Measurements from ENCODE around the gene SERPINA1. TPM values are rescaled to one million over a fixed set of nuclear protein-coding genes. Genes with fewer than 3 reads are reported as not detected.
"Not testable (repeated sequence)": the region's sequence is repeated elsewhere in the genome, so short reads cannot be mapped to it uniquely, and the experiment has no call there.

SERPINA1 gene
- total RNA-seq, 1 donor from 2014 or later, result not detected

DNA sequence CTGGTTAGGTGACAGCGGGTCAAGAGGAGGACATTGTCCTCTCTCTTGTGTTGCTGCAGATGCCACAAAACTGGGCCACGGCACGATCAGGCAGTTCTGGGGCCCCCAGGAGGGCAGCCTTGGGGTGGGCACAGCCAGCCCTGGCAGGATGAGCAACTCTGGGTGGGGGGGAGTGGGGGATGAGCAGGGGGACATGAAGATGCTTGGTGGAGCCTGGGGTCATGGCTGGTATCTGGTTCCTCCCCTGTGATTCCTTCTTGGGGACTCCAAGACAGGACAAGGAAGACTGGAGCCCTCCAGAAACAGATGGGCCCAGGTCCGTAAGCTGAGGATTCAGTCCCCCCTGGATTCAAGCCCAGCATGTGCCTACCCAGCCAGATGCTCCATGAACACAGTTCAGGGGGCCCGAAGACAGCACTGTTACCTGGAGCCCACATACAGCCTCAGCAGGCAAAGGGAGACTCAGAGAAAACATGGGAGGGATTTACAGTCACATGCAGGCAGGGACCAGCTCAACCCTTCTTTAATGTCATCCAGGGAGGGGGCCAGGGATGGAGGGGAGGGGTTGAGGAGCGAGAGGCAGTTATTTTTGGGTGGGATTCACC lies 10.4 kb downstream of the SERPINA1 start:
- no peaks in the 10 kb centered on the region for H3K4me1 Mint-ChIP-seq (ENCODE audit: low read depth)
- peaks cover 5% of the 10 kb centered on the region for H3K27me3 Mint-ChIP-seq (ENCODE audit: insufficient read depth)
- no peaks in the 10 kb centered on the region for H3K9me3 Mint-ChIP-seq
- no peak for DNase-seq (ENCODE audit: low spot score)
- no peaks in the 10 kb centered on the region for H3K36me3 Mint-ChIP-seq (ENCODE audit: low read depth)
- intact Hi-C loops (cut with micrococcal nuclease), result no loop called here
- H3K4me3 Mint-ChIP-seq, result no peak overlapping the region
- no peak overlapping the region for H3K27ac Mint-ChIP-seq

DNA sequence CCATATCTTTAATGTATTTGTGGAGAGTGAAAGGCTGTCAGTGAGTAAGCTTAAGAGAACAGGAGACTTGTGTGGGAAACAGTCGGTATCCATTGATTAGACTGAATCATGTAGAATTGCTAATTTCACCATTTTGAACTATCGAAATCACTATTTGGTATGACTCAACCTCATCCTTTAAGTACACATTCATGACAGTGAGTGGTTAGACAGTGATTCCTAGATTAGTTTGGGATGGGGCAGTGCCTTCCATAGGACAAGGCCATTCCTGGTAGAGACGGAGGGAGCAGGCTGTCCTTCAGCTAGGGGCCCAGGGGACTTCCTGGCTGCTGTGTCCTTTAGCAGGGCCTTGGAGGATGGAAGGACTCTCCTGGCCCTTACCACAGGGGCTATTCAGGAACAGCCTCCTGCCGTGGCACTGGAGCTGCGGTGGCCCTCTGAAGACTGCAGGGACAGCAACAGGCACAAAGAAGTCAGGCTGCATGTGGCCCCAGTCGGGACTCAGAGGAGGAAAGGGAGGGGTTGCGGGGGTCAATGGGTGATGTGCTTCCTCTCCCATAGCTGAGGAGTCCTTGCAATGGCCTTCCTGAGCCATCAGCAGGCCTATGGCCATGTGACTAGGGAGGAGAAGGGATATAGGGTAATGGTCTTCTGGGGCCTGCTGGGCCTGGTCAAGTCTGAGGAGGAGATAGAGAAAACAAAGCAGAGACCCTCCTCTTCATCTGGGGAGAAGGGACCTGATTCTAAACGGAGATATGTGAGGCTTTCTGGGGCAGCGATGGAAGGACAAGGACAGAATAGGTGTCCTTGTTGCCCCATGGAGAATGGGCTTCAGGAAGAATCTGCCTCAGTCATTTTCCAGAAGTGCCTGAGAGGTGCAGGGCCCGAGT lies 11.2 kb downstream of the SERPINA1 start:
- peaks cover 5% of the 10 kb centered on the region for H3K27me3 Mint-ChIP-seq (ENCODE audit: insufficient read depth)
- DNase-seq (ENCODE audit: low spot score), result no peak
- intact Hi-C loops (cut with micrococcal nuclease), result no loop called here
- no peaks in the 10 kb centered on the region for H3K36me3 Mint-ChIP-seq (ENCODE audit: low read depth)
- no peak overlapping the region for H3K27ac Mint-ChIP-seq
- no peak overlapping the region for H3K4me3 Mint-ChIP-seq
- H3K9me3 Mint-ChIP-seq, result no peaks in the 10 kb centered on the region
- H3K4me1 Mint-ChIP-seq (ENCODE audit: low read depth), result no peaks in the 10 kb centered on the region

DNA sequence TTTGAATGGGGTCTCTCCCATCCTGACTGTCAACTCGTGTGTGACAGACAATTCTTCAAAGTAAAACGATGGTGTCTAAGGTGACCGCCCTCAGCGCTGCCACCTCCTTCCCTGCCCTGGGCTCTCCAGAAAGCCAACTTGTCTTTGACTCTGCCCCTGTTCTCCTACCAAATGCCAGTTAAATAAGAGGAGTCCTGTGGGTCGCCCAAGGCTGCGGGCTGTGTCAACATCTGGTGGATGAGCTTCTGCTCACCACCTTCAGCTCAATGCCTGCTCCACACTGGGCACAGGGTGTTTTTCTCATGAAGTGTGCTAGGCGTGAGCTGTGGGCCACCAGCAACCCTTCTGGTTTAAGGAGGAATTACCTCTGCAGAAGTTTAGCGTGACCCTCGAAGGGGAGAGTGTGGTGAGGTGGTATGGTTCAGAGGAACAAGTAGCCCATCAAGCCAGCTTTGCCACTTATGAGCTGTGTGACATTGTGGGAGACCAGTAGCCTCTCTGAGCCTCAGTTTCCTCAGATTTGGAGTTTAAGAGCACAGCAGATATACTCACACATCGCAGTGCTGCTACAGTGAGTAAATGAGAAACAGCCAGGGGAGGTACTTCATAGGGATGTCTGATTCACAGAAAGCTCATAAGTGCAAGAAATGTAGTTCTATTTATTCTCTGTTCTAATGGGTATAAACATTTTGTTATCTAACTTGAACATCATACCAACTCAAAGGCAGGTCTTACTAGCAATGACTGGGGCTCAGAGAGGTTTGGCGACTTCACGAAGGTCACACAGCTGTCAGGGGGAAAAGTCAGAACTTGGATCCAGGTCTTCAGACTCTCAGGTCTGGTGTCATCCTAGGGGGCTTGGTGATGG lies 12.1 kb downstream of the SERPINA1 start:
- Mint-ChIP-seq H3K36me3 (ENCODE audit: low read depth) (no peaks in the 10 kb centered on the region), H3K27me3 (ENCODE audit: insufficient read depth) (peaks cover 5% of the 10 kb centered on the region), H3K9me3 (no peaks in the 10 kb centered on the region), H3K27ac (no peak overlapping the region), H3K4me1 (ENCODE audit: low read depth) (no peaks in the 10 kb centered on the region), H3K4me3 (no peak overlapping the region)
- intact Hi-C loops (cut with micrococcal nuclease), result no loop called here
- no peak for DNase-seq (ENCODE audit: low spot score)

DNA sequence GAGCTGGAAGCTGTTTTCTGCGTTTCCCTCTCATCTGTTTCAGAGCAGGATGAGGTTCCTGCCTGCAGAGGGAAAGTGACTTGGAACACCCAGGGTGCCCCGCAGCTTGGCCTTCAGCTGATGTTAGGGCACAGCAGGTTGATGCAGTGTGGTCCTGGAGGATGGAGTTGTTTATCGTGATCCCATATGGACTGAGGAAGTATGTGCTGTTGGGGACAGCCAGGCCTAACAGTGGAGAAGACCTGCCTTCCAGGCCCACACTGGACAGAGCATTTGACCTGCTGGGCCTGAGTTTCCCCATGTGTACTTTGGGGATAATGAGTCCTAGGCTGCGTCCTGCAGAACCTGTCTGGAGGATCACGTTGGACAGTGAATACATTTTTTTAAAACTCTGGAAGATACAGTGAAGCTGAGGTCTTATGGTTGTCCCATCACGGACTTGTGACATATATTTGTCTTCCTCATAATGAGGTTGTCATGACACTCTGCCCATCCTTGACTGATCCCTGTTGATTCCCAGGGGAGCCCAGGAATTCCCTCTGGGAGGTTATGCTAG lies 12.8 kb downstream of the SERPINA1 start:
- no peak overlapping the region for H3K4me3 Mint-ChIP-seq
- DNase-seq (ENCODE audit: low spot score), result no peak
- H3K4me1 Mint-ChIP-seq (ENCODE audit: low read depth), result no peaks in the 10 kb centered on the region
- H3K9me3 Mint-ChIP-seq, result no peaks in the 10 kb centered on the region
- no peaks in the 10 kb centered on the region for H3K36me3 Mint-ChIP-seq (ENCODE audit: low read depth)
- no peak overlapping the region for H3K27ac Mint-ChIP-seq
- H3K27me3 Mint-ChIP-seq (ENCODE audit: insufficient read depth), result peaks cover 5% of the 10 kb centered on the region
- intact Hi-C loops (cut with micrococcal nuclease), result no loop called here

DNA sequence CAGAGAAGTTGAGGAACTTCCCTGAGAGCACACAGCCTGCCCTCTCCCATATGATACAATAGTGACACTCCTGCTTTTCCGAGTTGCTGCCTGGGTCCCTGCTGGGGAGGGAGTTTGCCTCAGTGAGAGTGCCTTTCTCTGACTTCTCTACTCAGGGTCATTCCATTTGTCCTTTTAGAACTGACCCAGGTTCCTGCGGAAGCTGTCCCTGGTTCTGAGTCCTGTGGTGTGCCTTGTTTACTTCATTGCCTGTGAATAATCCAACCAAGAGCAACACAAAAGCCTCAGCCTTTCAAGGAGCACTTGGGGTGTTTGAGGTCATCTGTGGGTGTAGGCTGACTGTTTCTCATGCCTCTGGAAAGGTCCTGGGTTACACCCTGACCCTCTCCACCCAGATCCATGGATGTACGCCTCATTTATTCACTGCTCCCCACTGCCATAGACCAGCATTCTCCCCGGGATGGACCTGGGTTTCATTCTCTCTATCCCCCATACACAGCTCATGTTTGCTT lies 13.6 kb downstream of the SERPINA1 start:
- no peaks in the 10 kb centered on the region for H3K9me3 Mint-ChIP-seq
- H3K36me3 Mint-ChIP-seq (ENCODE audit: low read depth), result no peaks in the 10 kb centered on the region
- no peak overlapping the region for H3K27ac Mint-ChIP-seq
- peaks cover 5% of the 10 kb centered on the region for H3K27me3 Mint-ChIP-seq (ENCODE audit: insufficient read depth)
- no peaks in the 10 kb centered on the region for H3K4me1 Mint-ChIP-seq (ENCODE audit: low read depth)
- DNase-seq (ENCODE audit: low spot score), result no peak
- H3K4me3 Mint-ChIP-seq, result no peak overlapping the region
- intact Hi-C loops (cut with micrococcal nuclease), result no loop called here

DNA sequence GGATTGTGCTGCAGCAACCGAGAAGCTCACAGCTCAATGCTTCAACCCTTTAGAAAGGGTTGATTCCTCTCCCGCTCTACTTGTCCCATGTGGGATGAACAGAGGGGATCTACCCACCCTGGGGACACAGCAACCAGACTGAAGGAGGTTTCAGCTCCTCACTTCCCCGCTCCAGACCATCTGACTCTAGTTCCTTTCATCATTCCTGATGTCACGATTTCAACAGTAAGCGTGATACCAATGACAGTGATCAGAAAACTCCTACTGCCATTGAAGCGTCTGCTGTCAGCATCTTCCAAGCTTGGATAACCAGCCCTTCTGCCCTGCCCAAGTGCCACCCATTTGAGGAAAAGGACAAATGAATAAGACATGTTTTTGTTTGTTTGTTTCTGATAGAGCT lies 14.3 kb downstream of the SERPINA1 start:
- Mint-ChIP-seq H3K27me3 (ENCODE audit: insufficient read depth) (peaks cover 5% of the 10 kb centered on the region), H3K9me3 (no peaks in the 10 kb centered on the region), H3K4me3 (no peak overlapping the region), H3K36me3 (ENCODE audit: low read depth) (no peaks in the 10 kb centered on the region), H3K4me1 (ENCODE audit: low read depth) (no peaks in the 10 kb centered on the region), H3K27ac (no peak overlapping the region)
- DNase-seq (ENCODE audit: low spot score), result no peak
- intact Hi-C loops (cut with micrococcal nuclease), result no loop called here

DNA sequence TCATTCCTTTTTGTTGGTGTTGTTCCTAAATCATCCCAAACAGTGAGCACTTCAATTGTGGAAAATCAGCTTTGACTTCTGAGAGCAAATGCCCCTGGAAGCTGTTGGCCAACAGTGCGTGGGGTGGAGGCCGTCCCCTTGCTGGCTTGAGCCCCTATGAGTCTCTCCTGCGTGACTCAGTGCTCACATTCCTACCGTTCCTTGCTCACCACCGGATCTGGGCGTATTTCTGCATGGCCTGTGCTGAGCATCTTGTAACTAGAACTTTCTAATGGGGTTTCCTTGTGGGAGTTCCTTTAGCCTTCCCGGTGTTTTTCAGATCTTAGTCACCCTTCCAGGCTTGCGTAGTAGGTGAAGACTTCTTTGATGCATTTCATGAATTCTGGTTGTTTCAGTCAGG lies 14.7 kb downstream of the SERPINA1 start:
- Mint-ChIP-seq H3K4me3 (no peak overlapping the region), H3K36me3 (ENCODE audit: low read depth) (no peaks in the 10 kb centered on the region), H3K9me3 (no peaks in the 10 kb centered on the region), H3K4me1 (ENCODE audit: low read depth) (no peaks in the 10 kb centered on the region), H3K27ac (no peak overlapping the region), H3K27me3 (ENCODE audit: insufficient read depth) (peaks cover 5% of the 10 kb centered on the region)
- DNase-seq (ENCODE audit: low spot score), result no peak
- intact Hi-C loops (cut with micrococcal nuclease), result no loop called here

DNA sequence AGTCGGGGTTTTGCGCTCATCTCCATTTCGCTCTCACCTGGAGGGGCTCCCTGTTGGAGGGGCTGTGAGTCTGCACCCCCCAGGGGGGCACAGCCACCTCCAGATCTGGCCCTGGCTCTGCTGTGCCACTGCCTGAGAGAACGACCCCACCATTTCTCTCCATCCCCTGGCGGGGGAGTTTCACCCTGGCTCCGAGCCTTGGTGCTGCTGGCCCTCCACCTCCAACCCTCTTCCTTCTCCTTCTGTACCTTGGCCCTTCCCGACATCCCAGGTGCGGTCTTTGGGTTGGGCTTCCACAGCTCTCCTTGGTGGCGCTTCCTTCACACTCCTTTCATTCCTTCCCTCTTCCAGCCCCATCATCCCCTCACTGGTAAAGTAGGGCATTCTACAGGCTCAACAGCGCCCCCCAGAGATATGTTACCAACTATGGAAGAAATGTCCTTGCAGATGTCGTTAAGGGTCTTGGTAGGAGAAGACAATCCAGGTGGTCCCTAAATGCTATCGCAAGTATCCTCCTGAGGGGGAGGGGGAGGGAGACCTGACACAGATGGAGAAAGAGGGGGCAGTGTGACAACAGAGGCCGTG lies 16.3 kb downstream of the SERPINA1 start:
- intact Hi-C loops (cut with micrococcal nuclease), result no loop called here
- no peak overlapping the region for H3K4me3 Mint-ChIP-seq
- H3K4me1 Mint-ChIP-seq (ENCODE audit: low read depth), result peaks cover 5% of the 10 kb centered on the region
- H3K36me3 Mint-ChIP-seq (ENCODE audit: low read depth), result no peaks in the 10 kb centered on the region
- no peak overlapping the region for H3K27ac Mint-ChIP-seq
- no peaks in the 10 kb centered on the region for H3K9me3 Mint-ChIP-seq
- no peak for DNase-seq (ENCODE audit: low spot score)
- peaks cover 3% of the 10 kb centered on the region for H3K27me3 Mint-ChIP-seq (ENCODE audit: insufficient read depth)

DNA sequence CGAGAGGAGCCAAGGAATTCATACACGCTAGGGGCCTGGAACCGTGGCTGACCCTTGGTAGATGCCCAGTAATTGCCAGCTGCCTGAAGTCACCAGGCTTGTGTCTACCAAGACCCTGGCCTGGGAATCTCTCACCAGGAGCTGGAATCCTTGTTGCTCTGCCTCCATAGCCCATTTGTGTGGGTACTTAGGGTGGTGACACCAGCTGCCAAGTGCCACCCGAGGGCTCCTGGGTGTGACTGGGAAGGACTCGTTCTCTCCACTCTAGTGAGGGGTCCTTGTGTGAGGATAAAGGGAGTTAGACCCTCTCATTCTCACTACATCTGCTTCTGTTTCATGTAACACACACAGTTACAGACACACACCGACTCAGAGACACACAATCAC lies 17.9 kb downstream of the SERPINA1 start:
- Mint-ChIP-seq H3K4me3 (no peak overlapping the region), H3K27me3 (ENCODE audit: insufficient read depth) (no peaks in the 10 kb centered on the region), H3K36me3 (ENCODE audit: low read depth) (no peaks in the 10 kb centered on the region), H3K4me1 (ENCODE audit: low read depth) (peaks cover 5% of the 10 kb centered on the region), H3K27ac (no peak overlapping the region), H3K9me3 (no peaks in the 10 kb centered on the region)
- DNase-seq (ENCODE audit: low spot score), result no peak
- intact Hi-C loops (cut with micrococcal nuclease), result no loop called here

DNA sequence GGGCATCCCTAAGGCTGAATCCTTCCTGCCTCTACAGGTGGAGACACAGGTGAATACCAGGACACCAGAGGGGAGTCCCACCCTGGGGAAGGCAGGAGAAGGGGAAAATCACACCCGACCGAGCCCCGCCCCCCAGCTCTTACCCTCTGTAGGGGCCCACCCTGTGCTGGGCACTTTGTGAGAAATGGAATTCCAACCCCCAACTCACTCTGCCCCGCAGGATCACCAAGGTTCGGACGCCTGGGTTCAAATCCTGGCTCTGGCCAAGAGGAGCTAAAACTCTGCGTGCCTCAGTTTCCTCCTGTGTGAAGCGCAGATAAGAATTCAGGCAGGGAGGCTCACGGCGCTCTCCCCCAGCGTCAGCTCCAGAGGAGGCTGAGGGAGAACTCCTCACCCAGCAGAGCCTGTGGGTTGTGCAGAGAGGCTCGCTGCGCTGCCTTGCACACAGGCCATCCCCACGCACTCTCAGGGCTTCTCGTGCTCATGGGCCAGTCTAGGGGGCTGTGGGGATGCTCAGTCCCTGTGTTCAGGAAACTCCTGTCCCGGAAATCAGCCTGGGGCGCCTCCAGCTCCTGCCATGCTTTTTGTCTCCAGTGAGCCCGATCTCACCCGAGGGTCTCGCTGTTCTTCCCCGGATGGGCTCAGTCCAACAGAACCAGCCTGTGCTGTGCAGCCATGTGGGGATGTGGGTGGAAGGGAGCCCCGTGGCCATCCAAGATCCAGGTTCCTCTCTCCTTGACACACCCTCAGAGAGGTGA lies 18.5 kb downstream of the SERPINA1 start:
- H3K36me3 Mint-ChIP-seq (ENCODE audit: low read depth); intact Hi-C loops (cut with micrococcal nuclease); H3K4me1 Mint-ChIP-seq (ENCODE audit: low read depth); DNase-seq (ENCODE audit: low spot score); H3K9me3 Mint-ChIP-seq; H3K4me3 Mint-ChIP-seq; H3K27me3 Mint-ChIP-seq (ENCODE audit: insufficient read depth); H3K27ac Mint-ChIP-seq: not testable (repeated sequence)

DNA sequence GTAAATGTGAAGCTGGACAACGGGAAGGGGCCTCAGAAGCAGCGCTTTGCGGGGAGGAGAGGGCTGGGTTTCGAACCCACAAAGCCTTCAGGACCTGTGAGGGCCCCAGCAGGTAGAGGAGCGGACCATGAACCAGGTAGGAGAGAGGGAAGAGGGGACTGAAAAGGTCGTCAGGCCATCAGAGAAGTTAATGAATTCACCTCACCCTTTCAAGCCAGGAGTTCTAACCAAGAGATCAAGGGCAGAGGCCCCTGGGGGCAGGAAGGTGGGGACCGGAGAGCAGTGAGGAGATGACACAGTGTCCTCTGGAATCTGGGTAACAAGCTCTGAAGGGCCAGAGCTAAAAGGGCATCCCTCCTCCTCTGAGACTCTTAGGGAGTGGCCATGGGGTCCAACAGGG lies 19.4 kb downstream of the SERPINA1 start:
- peaks cover 5% of the 10 kb centered on the region for H3K4me1 Mint-ChIP-seq (ENCODE audit: low read depth)
- no peaks in the 10 kb centered on the region for H3K36me3 Mint-ChIP-seq (ENCODE audit: low read depth)
- H3K4me3 Mint-ChIP-seq, result no peak overlapping the region
- no peak overlapping the region for H3K27ac Mint-ChIP-seq
- no peak for DNase-seq (ENCODE audit: low spot score)
- intact Hi-C loops (cut with micrococcal nuclease), result no loop called here
- H3K27me3 Mint-ChIP-seq (ENCODE audit: insufficient read depth), result no peaks in the 10 kb centered on the region
- H3K9me3 Mint-ChIP-seq, result no peaks in the 10 kb centered on the region

DNA sequence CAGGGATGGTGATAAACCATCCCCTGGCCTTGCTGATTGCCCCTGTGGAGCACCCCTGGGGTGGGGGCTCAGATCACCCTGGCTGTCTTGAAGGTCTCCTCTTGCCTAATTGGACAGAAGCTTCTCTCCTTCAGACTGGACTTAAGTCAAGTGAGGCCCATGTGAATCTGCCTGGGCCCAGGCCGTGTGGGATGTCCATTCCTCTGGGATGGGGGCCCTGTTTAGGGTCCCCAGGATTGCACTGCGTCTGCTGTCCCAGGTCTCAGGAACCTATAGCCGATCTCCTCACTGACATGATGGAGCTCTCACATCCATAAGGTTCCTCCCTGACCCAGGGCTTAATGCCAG lies 20.2 kb downstream of the SERPINA1 start:
- H3K36me3 Mint-ChIP-seq (ENCODE audit: low read depth), result no peaks in the 10 kb centered on the region
- intact Hi-C loops (cut with micrococcal nuclease), result no loop called here

More for the DNA sequence above, 20.2 kb downstream of the SERPINA1 start:
- Mint-ChIP-seq H3K27me3 (ENCODE audit: insufficient read depth) (no peaks in the 10 kb centered on the region), H3K9me3 (no peaks in the 10 kb centered on the region), H3K27ac (no peak overlapping the region), H3K4me3 (no peak overlapping the region), H3K4me1 (ENCODE audit: low read depth) (peaks cover 5% of the 10 kb centered on the region)
- no peak for DNase-seq (ENCODE audit: low spot score)

Data from activated T-helper 1 cell treated with anti-CD3 and anti-CD28 coated beads, Interleukin-12 subunit alpha, Interleukin-12 subunit beta, Interleukin-2, Interleukin-4 antibody, amounts not matched to agents 30 ng/mL and 10 ng/mL and 1 ng/mL, durations not matched to agents 14 hours and 24 hours and 36 hours (primary cell).